NCI-H82 treated with DMSO at 0.1 percent for 48 hours (cell line): ENCODE data around the gene ZDHHC14.

Source experiments
- DNase-seq: peaks from one replicate; lab custom pipeline; 2025; ENCODE audit not compliant: unreplicated experiment; lab: John Stamatoyannopoulos, UW

Gene ZDHHC14

DNA sequence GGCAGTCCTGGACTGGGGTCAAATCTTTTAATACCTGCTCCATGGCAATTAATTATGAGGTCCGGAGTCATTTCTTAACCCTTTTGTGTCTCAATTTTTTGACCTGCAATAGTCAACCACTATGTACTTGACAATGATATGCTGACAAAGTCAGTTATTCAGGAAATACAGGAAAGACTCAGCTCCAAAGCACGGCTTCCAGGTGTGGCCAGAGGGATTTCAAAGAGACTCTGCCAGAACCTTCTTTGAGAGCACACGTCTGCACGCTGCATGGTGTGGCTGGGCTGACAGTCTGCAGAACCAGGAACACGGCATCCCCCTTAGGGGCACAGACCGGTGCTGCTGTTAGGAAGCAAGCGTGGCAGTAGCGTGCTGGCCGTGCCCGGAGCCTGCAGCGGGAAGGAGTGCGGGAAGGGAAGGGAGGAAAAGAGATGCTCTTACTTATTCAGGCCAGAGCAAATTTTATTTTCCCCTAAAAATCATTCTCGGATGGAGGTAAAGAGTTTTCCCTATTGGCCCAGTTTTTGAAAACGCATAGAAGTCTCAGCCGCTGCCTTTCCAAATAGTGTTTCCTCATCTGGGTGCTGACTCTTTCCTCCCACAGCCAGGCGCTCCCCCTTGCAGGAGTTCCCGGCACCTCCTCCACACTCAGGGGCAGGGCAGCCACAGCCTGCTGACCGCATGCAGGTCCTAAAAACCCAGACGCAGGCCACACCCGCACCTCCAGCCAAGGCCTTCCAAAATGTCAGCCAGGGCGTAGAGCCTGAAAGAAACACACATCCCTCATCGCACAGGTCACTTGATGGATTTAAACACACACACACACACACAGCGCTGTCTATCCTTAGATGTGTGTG lies 254.6 kb downstream of the ZDHHC14 start:
- no peak for DNase-seq

DNA sequence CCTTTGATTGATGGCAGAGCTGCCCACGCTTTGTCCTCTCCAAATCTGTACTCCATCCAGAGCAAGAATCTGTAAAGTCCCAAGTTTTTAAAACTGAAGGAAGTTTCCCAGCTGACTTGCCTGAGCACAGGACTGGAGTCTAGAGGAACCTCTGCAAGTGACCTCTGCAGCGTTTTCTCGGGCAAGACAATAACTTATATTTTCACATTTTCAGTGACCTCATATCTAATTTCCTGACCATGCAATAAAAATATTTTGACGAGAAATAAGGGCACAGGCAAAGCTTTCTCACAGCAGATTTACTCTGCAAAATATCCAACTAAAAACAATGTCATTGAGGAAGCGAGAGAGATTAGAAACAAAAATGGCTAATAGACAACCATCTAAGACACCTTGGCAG lies 256.5 kb downstream of the ZDHHC14 start:
- no peak for DNase-seq

DNA sequence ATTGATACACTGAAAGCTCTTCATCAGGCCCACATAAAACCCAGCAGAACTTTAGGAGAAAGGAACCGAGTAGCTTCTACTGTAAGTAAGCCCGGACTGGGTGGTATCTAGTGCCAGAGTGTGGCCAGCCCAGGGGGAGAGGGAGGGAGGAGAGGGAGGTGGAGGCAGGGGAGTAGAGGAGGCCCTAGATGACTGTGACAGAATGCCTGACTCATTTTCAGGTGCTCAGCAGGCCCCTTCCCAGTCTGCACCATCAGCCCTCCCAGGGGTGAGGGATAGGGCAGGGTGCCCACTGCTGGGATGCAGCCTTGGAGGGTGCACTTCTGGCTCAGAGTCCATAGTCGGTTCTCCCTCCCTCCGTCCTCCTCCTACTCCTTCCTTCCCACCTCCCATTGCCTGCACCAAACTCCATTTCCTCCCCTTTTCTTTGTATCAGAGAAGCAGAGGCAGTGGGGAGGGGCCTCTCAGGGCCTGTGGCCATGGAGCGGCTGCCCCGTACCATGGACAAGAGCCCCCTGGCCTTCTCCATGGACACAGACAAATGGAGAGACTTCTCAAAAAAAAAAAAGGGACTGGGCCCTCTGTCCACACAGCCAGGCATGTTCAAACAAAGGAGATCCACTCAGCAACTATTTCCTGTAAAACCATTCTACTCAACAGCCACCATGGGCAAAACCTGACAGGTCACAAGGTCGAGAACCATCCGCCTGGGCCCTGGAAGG lies 257.1 kb downstream of the ZDHHC14 start:
- no peak for DNase-seq

DNA sequence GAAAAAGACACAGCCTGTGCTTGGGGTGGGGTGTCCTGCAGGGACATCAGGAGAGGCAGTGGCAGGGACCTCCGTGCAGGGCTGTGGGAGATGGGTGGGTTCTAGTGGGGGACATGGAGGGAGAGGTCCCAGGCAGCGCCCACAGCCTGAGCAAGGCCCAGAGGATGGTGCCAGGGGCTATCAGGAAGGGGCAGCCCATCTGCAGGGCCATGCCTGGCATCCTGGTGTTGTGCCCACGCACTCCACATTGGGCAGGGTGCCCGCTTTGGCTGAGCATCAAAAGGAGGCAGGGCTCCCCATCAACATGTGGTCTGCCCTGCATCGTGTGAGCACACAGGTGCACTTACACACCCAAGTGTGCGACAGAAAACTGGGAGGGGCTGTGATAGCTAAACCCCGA lies 257.8 kb downstream of the ZDHHC14 start:
- DNase-seq, result no peak

DNA sequence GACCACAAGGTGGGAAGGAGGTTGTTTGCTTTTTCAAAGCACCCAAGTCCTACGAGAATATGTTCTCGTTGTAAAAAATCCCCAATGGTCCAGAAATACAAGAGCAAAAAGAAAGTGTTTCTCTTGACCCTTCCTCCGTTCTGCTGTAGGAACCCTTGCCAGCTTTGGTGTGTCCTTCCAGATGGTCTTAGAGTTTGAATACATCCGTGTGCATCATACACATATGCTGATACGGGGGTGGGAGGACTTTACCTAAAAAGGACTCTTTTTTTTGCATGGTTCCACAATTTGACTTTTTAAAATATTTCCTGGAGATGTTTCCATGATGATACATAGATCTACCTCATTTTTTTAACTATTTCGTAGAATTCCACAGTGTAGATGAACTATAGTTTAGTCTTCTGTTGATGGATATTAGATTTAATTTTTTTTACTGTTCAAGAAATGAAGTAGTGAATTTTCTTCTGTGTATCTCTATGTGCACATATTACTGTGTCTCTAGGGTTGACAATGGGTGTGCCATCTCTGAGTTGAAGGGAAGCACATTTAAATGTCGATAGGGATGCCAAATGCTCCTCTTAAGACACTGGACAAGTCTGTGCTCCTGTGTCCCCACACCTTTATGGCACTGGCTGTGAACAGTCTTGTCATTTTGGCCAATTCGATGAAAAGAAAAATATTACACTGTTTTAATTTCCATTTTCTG lies 259.9 kb downstream of the ZDHHC14 start:
- DNase-seq, result no peak

DNA sequence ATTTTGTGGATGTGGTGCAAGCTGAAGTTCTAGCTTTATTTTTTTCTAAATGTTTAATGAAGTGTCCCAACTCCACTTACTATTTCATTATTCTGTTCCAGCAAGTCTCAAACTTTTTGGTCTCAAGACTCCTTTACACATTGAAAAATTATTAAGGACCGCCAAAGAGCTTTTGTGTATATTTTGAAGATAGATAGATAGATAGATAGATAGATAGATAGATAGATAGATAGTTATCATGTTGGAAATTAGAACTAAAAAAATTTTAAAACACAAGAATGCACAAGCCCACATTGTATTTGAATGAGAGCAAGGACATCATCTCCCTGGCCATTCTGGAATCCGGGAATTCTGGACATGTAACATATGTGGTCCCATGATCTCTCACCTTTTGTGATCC lies 260.8 kb downstream of the ZDHHC14 start:
- no peak for DNase-seq

DNA sequence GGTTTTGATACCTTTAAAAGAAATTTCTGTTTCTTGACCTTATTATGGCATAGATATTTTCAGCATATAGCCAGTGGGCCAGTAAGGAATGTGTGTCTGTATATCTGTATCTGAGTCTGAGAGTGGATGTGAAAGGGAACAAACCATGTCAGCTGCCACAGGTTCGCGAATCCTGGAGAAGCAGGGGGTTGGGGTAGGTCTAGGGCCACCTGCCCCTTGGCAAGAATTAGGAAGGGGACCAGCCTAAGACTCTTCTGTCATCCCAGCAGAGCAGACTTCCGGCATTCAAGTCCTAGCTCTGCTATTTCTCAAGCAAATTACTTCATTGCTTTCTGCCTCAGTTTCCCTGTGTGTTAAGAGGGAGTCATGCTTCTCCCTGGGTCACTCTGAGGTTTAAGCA lies 261.7 kb downstream of the ZDHHC14 start:
- DNase-seq, result no peak

DNA sequence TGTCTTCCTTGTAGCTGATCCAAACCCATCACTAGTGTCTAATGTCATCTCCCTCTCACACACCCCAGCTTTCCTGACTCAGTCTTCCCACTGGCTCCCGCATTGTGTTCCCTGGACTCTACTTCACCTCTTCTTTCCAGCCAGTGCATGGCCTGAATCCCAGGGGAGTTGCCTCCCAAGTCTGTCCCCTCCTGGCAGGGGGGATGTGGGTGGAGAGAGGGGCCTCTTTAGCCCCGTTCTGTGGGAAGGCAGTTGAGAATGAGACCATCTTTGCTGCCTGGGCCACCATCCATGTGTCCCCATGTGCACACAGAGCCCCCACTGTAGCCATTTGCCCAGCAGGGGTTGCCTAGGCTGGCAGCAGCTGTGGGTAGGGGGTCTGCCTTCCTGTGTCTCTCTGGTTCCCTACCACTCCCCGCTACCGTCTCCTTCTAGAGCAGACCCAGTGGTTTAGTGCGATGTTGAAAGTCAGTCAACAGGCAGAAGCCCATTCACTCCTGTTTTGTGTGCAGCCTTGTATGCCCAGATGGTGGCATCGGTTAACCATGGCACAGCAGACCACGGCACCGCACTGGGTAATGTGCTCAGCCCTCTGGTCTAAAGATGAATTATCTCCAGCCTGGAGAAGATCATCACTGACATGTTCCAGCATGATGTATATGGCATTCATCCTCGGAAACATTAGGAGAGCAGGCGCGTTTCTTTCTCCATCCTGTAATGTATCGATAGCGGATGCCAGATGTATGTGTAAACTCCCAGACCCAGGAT lies 263.2 kb downstream of the ZDHHC14 start:
- no peak for DNase-seq

DNA sequence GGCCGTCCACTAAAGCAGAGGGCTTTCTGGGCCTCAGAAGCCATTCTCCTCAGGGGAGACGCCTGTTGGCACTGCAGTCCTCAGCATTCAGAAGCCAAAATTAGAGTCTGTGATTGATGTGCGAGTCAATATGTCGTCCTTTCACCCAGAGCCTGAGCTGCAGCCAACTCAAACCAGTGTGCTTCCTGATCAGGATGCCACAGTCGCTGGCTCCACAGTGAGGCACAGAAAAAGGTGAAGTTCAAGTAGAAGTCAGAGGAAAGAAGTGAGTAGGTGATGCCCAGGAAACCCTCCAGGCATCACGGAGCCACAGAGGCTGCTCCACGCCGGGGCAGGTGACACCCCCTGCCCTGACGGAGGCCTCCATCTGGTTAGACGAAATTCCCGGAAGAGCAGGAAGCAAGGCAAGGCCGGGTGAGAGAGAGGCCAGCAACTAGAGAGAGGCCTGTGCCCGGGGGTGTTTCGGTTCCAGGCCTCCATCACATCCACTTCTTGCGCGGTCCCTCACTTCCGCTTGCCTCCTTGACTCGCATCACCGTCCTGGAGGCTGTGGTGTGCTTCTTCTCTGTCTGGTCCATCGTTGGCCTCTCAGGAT lies 264.3 kb downstream of the ZDHHC14 start:
- DNase-seq, result no peak

DNA sequence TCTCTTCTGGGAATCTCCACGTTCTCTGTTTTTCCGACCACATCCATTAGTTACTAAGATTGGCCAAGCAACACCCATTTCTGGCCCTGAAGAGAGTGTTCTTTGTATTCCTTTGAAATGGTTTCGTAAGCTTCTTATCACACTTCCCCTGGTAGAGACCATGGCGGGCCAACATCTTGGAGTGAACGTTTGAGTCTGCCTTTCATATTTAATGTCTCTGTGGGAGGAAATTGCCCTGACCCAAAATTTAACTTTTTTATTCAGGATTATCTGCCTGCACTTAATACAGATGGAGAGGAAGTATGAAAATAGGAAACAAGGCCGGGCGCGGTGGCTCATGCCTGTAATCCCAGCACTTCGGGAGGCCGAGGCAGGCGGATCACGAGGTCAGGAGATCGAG lies 265.0 kb downstream of the ZDHHC14 start:
- DNase-seq, result no peak

DNA sequence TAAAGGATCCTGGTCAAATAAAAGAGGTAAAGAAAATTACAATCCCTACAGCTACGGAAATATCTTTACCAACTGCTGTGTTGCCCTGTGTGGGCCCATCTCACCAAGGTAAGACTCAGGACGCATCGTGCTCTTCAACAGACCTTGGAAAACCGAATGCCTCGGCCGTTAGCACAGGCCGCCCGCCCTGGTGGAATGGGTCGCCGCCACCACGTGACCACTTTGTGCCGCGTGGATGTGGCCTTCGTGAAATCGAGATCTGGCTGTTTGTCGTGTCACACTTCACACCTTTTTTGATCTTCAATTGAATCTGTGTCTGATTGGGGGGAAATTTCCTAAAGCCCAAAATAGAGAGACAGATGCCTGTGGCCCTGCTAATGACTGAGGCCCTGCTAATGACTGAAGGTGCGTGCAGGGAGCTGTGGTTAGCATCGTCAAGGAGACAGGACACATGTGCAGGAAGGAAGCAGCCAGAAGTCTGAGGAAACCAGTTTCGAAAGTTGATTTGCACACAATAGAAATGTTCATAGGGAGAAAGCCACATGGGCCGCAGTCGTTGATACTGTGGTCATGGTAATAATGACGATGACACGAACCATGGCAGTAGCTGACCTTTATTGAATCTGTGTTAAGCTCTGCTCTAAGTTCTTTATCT lies 266.4 kb downstream of the ZDHHC14 start:
- DNase-seq, result no peak

DNA sequence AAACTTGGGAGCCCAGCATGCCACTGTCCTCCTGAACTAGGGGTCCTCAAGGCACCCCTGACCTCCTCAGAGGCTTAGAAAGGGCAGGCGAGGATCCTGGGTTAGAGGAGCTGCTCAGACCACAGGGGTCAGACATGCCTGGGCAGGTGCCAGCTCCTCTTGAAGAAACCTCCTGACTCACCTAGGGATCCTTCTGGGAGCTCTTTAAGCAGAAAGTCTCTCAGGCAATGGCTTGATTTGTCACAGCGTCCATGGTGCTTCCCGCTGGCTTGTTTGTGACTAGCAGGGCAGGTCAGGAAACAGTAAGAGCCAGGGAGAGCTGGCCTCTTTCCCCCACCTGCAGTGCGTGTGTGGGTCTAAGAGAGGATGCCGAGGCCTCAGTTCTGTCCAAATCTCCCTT lies 267.6 kb downstream of the ZDHHC14 start:
- DNase-seq, result no peak

DNA sequence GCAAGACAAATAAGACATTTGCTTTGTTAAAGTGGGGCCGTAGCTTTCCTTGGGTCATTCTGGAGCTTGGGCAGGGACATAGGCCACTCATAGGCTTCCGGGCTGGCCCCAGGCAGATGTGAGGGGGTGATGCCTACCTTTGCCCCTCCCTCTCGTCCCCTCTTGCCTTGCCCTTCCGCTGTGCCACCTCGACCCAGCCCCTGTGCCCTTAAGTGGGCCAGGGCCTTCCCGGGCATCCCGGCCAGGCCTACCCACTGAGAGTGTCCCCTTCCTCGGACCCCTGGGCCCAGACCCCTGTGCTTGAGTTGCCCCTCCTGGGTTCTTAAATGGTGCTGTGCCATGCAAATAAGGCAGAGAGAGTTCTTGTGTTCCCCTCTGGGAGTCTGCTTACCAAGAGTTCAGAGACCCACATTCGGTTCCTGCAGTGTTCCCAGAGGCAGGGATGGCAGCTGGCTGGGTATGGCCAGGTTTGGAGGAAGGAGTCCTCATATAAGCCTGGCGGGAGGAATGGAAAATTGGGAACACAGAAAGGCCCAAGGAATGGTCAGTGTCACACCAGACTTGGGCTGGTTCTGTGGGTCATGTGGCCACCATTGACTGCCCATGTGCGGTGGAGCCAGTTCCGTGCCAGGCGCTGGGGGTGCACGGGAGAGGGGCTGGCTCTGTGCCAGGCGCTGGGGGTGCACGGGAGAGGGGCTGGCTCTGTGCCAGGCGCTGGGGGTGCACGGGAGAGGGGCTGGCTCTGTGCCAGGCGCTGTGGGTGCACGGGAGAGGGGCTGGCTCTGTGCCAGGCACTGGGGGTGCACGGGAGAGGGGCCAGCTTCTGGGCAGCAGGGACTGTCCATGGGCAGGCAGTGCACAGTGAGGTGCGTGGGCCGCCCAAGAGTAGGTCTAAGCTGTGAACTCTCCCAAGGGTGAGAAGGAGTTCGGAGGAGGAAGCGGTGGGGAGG lies 268.6 kb downstream of the ZDHHC14 start:
- DNase-seq, result no peak

DNA sequence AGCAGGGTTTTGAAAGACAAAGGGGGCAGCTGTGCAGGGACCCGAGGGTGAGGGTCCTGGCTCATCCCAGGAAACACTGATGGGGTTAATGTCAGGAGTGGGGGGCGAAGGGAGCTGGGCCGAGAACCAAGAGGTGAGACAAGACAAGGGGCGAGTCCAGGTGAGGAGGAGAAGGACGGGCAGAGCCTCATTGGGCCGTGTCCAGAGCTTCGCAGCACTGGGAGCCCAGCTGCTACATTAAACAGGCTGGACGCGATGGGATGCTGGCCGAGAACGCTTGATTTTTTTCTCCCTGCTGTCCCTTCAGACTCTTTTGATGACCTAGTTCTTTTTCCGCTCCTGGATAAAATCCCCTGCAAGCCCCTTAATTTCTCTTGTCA lies 269.3 kb downstream of the ZDHHC14 start:
- DNase-seq, result no peak

DNA sequence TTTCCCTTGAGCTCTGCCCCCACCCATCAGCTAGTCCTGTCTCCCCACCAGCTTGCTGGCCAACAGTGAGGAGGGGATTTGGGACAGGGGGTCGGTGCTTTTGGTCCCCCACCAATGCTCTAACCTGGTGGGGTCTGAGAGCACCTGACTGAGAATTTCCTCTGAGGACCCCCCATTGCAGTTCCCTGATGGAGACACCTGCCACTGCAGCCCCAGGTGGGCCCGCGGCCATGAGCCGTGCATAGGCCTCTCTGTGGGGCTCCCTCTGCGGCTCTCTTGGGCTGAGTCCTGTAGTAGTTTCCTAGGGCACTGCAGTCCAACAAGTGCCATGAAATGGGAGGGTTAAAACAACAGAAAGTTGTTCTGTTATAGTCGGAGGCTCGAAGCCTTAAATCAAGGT lies 269.8 kb downstream of the ZDHHC14 start:
- DNase-seq, result no peak

DNA sequence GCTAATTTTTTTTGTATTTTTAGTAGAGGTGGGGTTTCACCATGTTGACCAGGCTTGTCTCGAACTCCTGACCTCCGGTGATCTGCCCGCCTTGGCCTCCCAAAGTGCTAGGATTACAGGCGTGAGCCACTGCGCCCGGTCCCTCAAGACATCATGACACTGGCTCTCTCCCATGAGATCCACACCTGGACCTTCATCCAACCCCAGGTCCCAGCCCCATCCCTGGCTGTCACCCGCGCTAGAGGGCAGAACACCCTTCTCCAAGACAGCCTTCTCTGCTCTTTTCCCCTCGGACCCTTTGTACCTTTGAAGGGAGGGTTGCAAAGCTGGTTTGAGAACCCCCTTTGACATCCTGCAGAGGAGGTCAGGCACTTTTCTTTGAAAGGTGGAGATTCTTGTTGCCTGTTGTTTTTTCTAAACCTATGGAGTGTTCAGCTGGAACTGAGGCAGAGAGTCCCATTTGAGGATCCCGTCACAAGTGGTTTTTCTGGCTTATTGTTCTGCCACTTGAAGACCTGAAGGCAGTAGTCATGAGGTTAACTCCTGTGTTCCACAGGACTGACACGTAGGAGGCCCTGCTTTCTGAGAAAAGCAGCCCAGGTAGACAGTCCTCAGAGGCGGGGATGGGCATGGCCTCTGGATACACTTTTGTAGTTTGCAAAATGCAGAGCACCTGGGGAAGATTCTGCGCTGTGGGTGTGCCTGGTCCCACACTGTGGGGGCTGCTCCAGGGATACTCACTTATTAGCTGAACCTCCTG lies 270.9 kb downstream of the ZDHHC14 start:
- no peak for DNase-seq

DNA sequence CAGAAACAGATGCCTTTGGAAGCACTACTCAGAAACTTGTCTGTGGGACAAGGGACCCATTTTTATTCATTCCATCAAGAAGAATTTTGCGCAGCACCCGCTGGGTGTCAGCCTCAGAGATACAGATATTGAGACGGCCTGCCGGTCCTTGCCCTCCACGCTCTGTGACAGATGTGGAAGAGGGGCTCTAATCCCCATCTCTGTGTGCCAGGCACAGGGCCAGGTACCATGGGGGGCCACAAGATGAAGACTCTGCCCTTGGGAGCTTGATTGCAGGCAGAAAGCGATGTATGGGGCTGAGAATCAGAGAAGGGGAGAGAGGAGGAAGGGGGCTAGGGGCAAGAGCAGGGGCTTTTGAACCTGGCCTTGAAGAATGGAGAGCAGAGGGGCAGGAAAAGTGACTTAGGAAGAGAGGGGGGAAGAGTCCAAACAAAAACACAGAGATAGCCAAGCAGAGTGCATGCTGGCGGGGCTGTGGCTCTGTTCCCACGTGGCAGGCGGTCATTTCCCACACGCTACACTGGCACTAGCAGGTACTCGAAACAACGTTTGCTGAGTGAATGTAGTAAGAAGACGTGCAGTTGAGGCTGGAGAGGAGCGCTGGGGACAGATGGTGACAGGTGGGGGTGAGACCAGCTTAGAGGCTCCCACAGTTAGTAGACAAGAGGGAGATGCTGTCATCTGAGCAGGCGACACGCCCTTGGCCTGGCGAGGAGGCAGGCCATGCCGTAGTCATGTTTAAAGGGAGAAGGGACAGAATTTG lies 271.8 kb downstream of the ZDHHC14 start:
- no peak for DNase-seq

DNA sequence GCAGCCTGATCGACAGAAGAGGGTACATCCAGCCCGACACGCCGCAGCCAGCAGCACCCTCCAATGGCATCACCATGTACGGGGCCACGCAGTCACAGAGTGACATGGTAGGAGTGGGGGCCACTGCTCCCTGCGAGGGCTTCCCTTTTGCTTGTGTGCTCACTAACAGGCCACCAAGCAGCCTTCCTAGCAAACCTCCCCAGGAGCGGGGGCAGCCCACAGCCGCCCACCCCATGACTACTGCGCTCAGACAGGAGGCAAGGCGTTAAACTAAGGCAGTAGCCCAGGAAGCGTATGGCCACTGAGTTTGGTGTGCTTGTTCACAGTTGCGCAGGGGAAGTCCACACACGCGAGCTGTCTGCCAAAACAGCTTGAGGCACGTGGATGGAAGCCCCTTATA lies 272.5 kb downstream of the ZDHHC14 start:
- DNase-seq, result no peak
